ENCODE measurements around the gene RECQL5.
"Not testable (repeated sequence)": the region's sequence is repeated elsewhere in the genome, so short reads cannot be mapped to it uniquely, and the experiment has no call there.

Gene RECQL5

DNA sequence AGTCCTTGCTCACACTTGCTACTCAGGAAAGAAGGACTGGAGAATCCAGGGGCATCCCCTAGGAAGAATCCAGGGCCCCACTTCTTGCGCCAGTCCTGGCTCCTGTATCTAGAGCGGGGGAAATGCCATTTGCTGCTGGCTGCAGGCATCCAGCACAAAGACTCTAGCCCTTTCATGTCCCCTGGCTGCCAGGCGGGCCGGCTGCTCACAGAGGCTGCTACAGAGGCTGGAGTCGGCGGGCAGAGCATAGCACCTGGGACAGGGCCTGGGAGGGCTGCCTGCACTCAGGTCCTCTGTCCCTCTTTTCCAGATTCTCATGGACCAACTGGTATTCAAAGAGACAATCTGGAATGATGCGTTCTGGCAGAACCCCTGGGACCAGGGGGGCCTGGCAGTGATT lies 19.9 kb downstream of the RECQL5 start:
- DNase-seq = no peak

DNA sequence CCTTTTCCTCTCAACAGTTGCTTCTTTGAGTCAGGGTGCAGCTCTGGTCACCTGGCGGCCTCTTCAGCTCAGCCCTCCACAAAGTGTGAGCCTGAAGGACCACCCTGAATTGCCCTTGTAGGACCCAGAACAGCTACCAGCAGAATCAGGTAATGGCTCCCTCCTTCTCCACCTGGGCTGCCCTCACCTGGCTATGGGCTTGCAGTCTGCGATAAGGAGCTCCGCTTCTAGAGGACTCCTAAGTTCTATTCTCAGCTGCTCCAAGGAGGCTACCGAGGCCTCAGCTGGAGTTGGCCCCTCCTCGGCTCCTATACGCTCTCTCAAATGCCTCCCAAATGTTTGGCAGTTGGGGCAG lies 20.3 kb downstream of the RECQL5 start:
- DNase-seq = no peak

DNA sequence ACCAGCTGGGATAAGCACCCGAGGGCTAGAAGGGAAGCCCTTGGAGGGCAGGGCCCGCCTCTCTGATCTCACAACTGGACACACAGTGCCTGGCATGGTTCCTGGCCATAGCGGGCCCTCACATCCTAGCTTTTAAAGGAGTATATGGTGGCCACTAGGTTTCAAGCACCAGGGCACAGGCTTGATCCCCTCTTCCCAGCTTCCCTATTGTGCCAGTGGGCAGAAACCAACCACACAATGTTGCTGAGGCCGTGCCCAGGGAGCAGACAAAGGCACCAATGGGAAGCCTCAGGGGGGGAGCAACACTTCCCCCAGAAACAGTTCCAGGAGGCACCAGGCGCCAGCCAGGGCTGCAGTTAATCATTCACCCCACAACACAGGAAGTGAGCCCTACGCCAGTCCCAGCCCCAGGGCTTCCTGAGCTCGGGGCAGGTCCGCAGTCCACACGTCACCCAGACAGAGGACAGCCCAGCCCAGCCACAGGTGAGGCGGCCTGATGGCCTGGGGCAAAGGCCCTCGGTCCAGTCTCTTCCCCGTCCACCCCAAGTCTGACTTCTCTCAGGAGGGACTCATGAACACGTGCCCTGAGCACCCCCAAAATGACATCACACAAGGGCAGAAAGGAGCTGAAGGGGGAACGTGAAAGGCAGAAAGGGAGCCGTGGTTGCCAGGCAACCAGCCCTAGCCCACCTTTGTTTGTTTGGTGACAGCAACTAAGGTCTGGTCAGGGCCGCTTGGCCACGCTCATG lies 20.9 kb downstream of the RECQL5 start:
- DNase-seq = no peak

DNA sequence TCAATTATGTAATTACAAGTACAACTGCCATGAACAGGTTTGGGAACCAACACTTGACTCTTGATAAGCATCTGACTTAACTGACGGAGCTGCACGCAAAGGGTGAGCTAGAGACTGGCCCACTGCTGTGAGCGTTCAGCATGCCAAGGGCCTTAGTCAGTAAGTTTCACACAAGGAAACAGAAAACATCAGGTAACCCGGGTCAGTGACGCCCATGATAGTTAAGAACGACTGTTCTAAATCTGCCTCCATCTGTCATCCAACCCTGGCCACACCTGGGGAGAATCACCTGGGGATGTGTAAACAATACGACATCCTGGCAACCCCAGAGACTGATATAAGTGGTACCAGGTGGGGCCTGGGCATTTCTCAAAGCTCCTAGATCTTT lies 21.5 kb downstream of the RECQL5 start:
- no peak for DNase-seq

DNA sequence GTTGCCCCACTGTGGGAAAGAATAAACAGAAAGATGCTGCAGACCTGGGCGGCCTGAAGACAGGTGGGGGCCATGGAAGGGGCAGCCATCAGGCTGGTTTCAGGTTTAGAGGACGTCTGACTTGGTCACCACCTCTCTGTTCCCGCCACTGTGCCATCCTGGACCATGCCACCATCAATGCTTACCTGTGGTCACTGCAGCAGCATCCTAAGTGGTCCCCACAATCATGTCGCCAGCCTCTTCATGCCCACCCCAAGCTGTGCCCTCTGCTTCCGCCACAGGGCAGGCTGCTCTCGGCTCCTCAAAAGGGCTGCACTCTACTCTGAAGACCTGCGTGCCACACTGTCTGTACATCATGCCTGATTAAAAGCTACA lies 23.3 kb downstream of the RECQL5 start:
- DNase-seq = no peak

DNA sequence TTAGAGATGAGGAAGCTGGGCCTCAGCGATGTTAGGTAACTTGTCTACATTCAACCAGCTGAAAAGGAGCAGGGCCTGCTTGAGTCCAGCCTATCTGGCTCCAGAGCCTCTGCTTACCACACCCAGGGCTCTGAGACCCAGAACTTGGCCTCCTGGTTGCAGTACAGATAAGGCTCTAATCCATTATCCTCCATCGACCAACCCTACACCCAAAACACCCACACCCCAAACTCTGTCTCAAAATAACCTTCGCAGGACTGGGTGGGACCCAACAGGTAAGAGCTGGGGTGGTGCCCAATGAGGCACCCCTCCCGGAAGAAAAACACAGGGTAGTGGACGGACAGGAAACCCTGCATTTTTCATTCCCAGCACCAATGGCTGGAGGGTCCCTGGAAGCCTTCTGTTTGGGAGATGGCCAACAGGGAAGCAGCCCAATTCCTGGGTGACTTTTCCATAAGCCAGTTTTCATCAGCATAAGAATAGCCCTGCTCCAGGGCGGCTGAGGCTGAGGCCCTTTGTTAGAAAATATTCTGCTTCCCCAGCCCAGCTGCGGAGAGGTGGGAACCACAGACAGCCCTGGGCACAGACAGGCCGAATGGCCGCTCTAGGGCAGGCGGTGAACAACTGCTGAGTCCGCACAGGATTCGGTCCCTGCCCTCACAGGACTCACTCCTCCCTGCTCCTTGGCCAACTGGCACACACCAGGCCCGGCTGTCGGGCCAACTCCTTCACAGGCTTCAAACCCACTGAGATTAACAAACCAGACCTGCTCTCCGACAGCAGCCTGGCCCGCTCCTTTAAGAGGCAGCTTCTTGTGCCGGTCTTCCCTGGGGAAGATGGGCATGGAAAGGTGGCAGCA lies 23.9 kb downstream of the RECQL5 start:
- no peak for DNase-seq

DNA sequence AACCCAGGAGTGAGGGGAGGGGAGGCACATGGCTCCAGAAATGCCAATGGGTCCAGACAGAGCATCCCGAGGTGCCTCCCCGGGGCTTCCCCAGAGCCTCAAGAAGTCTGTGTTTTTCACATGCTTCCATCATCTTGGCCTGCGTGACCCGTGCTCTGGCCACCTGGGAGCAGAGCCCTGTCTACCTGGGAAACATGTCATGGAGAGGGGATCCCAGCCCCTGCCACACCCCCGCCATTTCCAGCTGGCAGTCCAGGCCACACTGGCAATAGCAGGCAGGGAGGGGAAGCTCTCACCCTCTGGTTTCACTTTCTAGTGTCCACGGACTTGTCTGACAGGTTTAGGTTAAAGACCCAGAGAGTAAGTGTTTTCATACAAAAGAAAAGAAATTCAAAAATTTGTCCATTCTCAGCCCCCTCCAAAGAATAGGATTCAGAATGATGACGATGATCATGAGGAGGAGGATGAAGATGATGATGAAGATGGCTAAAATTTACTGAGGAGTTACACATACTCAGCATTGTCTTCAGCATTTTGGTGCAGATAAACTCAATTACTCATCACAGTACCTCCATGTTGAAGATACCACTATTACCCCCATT lies 24.7 kb downstream of the RECQL5 start:
- no peak for DNase-seq

DNA sequence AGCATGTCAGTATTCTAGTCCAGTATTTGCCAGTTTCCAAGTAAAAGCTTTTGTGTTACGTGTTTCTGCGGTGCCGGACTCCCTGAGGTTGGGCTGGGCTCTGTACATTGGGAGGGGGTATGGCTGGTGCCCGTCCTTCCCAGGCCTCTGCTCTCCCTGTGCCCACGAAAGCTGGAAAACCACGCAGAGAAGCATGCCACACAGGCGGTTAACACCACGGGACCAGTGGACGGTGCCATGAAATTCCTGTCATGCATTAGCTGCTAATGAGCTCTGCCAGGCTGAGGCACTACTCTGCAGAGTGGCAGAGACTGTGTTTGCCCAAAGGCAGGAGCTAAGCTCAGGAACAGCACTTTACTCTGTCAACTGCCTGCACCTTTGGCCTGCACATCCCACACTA lies 25.6 kb downstream of the RECQL5 start:
- DNase-seq = no peak

DNA sequence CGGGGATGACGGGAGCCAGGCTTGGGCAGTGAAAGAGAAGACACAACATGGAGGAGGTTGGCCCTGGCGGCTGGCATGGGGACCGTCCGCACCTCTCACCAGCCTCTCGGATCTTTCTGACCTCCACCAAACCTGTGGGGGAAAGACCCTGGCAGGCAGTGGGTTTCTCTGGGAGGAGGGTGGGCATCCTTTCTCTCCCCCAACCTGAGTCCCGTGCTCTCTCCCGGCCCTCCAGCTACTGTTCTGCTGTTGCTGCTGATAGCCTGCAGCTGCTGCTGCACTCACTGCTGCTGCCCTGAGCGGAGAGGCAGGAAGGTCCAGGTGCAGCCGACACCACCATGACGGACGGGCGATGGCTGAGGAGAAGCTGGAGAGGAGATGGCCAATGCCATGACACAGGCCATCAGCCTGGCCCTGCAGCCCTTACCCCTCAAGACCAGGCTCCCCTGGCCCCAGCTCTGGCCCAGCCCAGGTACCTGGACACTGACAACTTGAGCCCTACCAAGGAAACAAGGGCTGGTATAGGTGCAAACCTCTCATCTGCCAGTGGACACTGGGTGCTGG lies 26.3 kb downstream of the RECQL5 start:
- no peak for DNase-seq

DNA sequence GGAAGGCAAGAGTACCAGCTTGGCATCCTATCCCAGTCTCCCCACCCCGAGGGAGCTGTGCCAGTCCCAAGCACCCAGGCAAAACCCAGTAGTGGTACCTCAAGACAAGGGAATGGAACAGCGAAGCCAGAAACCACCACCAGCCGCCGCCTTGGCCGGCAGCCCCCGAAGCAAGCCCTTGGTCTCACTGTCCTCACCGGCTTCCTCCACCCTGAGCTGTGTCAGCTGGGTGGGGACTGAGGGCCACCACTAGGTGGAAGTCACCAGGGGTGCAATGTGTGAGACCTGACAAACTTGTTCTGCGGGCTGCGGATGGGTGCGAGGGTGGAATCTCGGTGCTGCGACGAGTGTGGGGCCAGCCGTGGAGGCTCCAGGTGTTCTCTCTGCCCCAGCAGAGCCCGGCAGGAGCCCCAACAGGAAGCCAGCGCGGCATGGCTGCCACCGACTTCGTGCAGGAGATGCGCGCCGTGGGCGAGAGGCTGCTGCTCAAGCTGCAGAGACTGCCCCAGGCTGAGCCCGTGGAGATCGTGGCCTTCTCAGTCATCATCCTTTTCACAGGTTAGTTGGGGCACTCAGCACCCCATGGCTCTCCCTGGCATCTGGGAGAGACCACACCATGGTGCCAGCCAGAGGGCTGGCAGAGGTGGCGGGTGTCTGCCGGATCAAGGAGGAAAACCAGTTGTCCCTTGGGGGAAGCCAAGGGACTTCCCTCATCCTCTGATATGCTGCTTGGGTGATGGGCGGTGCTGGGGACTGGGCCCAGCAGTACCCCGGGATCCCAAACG lies 27.0 kb downstream of the RECQL5 start:
- no peak for DNase-seq

DNA sequence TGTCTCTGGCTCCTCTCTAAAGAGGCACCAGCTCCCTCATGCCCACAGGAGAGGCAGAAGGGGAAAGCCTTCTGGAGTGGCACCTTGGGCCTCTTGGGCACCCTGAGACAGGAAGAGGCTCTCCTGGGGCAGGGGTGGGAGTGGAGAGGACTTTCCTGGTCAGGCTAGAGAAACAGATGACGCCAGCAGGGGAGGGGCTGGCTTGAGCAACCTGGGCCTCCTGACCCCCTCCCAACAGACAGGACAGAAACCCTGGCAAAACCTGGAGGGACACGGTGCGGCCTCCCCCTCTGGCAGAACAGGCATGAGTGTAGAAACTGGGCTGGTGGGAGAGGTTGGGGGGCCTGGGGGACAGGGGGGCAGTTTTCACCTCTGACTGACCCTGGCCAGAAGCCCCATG lies 27.6 kb downstream of the RECQL5 start:
- no peak for DNase-seq

DNA sequence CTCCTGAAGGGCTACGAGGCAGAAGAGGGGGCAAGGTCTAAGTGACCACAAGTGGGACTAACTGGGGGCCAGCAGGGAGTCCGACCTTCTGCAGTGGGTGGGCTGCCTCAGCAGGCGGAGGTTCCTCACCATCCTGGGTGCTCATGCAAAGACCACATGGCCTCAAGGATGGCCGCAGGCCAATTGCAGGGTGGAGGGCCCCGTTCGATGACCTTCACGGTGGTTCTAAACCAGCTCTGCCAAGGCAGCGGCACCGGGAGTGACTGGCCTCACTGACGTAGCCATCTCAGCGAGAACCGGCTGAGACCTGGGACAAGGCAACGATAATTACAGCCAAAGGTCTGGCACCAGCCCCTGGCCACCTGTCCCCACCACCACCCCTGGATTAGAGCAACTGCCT lies 28.1 kb downstream of the RECQL5 start:
- no peak for DNase-seq

DNA sequence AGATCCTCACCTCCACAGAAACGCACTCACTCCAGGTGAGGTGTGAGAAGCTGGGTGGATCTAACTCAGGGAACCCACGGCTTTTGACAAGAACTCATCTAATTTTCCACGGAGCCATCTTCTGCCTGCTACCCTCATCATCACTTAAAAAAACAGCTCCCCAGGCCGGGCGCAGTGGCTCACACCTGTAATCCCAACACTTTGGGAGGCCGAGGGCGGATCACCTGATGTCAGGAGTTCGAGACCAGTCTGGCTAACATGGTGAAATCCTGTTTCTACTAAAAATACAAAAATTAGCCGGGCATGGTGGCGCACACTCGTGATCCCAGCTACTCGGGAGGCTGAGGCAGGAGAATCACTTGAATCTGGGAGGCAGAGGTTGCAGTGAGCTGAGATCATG lies 28.9 kb downstream of the RECQL5 start:
- DNase-seq = not testable (repeated sequence)

DNA sequence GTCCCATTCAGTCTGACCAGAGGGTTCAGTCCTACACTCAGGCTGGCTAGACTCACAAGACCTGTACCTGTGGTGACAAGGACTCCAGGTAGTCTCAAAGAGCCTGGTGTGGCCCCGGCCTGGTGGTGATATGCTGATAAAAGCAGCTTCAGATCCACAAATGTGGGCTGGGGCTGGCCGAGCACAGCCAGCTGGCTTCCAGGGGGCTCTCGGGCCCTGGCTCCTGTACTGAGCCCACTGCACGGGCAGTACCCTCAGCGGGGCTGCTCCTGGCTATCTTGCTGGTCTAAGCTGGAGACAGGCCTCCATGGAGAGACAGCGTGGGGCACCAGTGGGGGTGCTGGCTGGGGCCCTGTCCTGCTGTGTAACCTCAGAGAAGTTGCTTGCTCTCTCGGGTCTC lies 29.4 kb downstream of the RECQL5 start:
- no peak for DNase-seq

DNA sequence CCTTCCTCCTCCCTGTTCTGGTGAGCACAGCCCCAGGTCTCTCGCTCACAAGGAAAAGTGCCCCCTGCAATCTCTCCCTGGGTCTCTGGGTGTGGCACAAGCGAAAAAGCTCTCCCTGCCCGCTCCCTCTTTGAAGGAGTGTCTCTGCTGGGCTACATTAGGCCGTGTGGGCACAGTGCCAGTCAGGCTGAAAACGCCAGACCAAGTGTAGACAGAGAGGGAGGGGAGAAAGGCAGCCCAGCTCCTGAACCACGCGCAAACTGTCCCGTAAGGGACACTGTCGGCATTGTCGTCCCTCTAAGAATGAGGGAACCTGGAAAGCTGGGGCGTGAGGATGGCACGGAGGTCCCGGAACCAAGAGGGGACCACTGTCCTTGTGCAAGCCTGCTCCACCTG lies 29.8 kb downstream of the RECQL5 start:
- no peak for DNase-seq

DNA sequence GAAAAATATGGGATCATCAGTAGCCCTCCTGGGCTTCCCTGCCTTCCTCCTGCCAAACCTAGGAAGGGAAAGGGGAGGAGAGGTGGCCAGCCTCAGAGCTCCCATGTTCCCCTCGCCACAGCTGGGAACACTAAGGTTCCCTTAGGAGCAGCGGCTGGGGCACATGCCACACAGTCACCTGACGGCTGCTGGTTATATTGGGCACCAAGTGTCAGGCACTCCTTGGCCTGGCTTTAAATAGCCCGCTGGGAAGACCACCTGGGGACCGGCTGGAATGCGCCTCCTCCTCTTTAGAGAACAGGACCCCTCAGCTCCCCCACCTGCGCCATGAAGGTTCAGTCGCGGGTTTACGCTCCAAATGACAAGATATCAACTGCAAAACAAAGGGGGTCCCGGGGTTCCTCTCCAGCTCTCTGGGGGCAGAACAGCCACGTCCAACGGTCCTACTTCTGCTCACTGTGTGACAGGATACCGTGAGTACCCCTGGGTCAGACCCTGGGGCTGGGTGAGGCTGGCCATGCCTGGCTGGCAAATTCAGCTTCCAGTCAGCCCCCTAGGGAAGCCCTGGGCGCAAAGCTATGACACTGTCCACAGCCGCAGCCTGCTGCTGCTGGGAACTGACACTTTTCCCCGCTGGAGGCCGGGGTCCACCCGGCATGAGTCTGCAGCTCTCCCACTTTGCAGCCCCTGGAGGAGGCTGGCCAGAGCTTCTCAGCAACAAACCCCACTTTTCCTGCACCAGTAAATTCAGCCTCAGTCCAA lies 30.4 kb downstream of the RECQL5 start:
- DNase-seq = no peak

DNA sequence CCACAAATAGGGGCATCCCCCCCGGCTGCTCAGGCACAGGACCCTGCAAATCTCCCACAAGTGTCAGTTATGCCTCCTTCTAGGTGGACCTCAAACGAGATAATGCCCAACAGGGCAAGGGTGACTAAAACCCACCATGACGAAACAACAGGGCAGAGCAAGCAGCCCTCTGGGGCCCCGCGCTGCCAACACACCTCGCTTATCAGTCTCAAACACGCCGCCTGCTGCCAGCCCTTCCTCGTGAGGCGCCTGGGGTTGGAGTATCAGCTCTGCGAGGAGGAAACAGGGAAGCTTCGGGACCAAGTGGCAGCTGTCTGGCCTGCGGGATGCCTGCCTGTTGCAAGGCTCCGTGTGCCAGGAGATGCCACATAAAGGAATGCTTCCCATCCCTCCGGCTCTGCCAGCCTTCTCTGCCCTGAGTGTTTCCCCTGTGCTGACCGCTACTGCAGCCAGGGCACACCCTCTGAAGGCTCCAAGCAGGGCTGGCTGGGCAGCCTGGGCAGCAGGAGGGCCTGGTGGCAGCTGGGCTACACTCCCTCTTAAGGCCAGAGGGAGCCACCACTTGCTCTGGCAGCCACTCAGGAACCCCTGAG lies 31.2 kb downstream of the RECQL5 start:
- DNase-seq = no peak

DNA sequence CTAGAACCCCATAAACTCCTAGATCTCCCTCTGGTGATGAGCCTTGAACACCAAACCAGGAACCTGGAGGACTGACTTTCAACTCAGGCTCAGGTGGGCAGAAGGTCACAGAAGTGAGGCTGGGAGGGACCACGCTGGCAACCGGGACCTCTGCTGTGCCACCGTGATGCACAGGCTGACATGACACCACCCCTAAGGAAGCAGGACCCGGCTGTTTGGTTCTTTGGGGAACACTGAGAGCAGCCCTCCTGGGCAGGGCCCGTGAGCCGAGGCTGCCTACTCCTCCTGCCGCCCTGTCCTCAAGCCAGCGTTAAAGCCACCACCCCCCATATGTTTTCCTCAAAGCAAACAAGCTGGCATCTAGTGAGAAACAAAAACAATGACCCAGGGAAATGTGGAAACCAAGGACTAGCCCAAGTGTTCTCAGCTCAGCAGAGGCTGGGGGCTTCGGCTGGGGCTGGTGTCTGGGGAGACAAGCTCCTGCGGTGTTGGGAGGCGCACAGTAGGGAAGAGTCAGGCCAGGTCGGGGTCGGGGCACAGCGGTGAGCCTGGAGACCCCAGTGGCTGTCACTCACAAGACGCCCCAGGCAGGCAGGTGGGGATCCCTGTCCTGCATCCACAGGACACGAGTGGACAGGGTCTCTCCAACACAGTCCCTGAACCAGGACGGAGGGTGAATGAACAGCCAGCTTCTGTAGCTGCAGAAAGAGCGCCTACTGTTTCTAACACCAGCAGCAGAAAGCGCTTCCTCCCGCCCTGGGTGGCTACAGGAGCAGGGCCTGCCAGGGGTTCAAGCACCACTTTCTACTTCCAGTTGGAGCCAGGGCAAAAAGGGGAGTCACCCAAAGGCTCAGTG lies 32.0 kb downstream of the RECQL5 start:
- no peak for DNase-seq

DNA sequence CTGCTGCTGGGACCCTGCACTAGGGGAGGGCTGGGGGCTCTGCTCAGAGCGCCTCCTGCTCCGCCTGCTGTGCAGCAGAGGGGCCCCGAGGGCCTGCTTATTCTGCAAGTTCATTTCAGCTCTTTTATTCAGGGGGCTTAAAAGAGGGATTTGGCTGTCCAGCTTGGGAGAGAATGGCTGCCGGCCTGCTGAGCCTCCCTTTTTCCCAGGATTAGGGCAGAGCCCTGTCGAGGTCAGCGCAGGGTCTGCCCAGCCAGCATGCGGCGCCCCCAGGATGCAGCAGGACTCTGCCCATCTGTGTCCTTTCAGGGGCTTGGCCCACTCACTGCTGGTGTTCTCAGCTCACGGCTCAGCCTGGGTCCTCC lies 32.6 kb downstream of the RECQL5 start:
- no peak for DNase-seq

All from fibroblast of skin of back (primary cell).